UCSD-AML1 (cell line): ENCODE results near the gene LTN1.

Experiments
- DNase-seq: peaks from one replicate; lab custom pipeline; 2025; ENCODE audit not compliant: unreplicated experiment; lab: John Stamatoyannopoulos, UW

LTN1 gene

GRCh38 chr21:28885853-28886177 lies 106.9 kb downstream of the LTN1 start:
- no peak for DNase-seq

GRCh38 chr21:28884976-28885852 lies 107.5 kb downstream of the LTN1 start:
- peak; percentile 97 for DNase-seq

GRCh38 chr21:28884481-28884880 lies 108.2 kb downstream of the LTN1 start:
- no peak for DNase-seq

GRCh38 chr21:28883931-28884330 lies 108.7 kb downstream of the LTN1 start:
- no peak for DNase-seq

- no peak for DNase-seq
Measured at GRCh38 chr21:28882345-28882744, 110.3 kb downstream of the LTN1 start.
